Trophoblast cell (in vitro differentiated cells and primary cell): ENCODE measurements around the gene CYP27C1.

Experiments used
- DNase-seq, 2 donors: peaks; one replicate each; pipeline ENCODE4 v3.0.0-alpha.2; 2016
- H2AFZ ChIP-seq: 2 replicates; pipeline ENCODE4 v1.6.1; 2013; ENCODE audit warnings: low read length, moderate library complexity, mild to moderate bottlenecking; ENCODE audit not compliant: insufficient read depth, poor library complexity
- H2AK5ac ChIP-seq: 2 replicates; pipeline ENCODE4 v1.6.1; 2013; ENCODE audit warnings: mild to moderate bottlenecking, low read length
- H2BK120ac ChIP-seq: 2 replicates; pipeline ENCODE4 v1.6.1; 2013; ENCODE audit warnings: low read length, mild to moderate bottlenecking, moderate library complexity; ENCODE audit not compliant: insufficient read depth, poor library complexity
- H2BK12ac ChIP-seq: 2 replicates; pipeline ENCODE4 v1.6.1; 2013; ENCODE audit warnings: mild to moderate bottlenecking, low read length, moderate library complexity
- H2BK5ac ChIP-seq: 2 replicates; pipeline ENCODE4 v1.6.1; 2013; ENCODE audit warnings: low read length, low read depth, moderate library complexity, mild to moderate bottlenecking; ENCODE audit not compliant: poor library complexity
- H3K14ac ChIP-seq: 2 replicates; pipeline ENCODE4 v1.6.1; 2013; ENCODE audit warnings: mild to moderate bottlenecking, low read length
- H3K18ac ChIP-seq: 2 replicates; pipeline ENCODE4 v1.6.1; 2013; ENCODE audit warnings: mild to moderate bottlenecking, low read length
- H3K23ac ChIP-seq: 2 replicates; pipeline ENCODE4 v1.6.1; 2013; ENCODE audit warnings: low read length
- H3K27ac ChIP-seq: 2 replicates; pipeline ENCODE4 v1.5.1; 2013; ENCODE audit warnings: low read depth, mild to moderate bottlenecking, inconsistent platforms, low read length, moderate library complexity
- H3K27me3 ChIP-seq: 2 replicates; pipeline ENCODE4 v1.6.1; 2013; ENCODE audit warnings: inconsistent platforms, mild to moderate bottlenecking, low read length, moderate library complexity; ENCODE audit not compliant: insufficient read depth
- H3K36me3 ChIP-seq, 2 experiments: 1 replicate in 1 of 2; 2 replicates in 1 of 2; pipeline ENCODE4 v1.6.1; 2013; ENCODE audit warnings: low read length in 2 of 2, mild to moderate bottlenecking in 2 of 2, moderate library complexity in 1 of 2; ENCODE audit not compliant: insufficient read depth in 2 of 2, control insufficient read depth in 1 of 2
- H3K4ac ChIP-seq: 2 replicates; pipeline ENCODE4 v1.6.1; 2013; ENCODE audit warnings: low read depth, mild to moderate bottlenecking, low read length, moderate library complexity
- H3K4me1 ChIP-seq, 2 experiments: 1 replicate in 1 of 2; 2 replicates in 1 of 2; pipeline ENCODE4 v1.6.1; 2013; ENCODE audit warnings: low read length in 2 of 2, mild to moderate bottlenecking in 2 of 2, moderate library complexity in 1 of 2; ENCODE audit not compliant: insufficient read depth in 2 of 2, control insufficient read depth in 1 of 2
- H3K4me2 ChIP-seq: 2 replicates; pipeline ENCODE4 v1.6.1; 2013; ENCODE audit warnings: inconsistent platforms, mild to moderate bottlenecking, low read length, moderate library complexity
- H3K4me3 ChIP-seq: 2 replicates; pipeline ENCODE4 v1.5.1; 2013; ENCODE audit warnings: mild to moderate bottlenecking, low read depth, low read length, inconsistent platforms
- H3K79me1 ChIP-seq: one replicate; pipeline ENCODE4 v1.6.1; 2013; ENCODE audit warnings: low read length
- H3K79me2 ChIP-seq: 2 replicates; pipeline ENCODE4 v1.6.1; 2013; ENCODE audit warnings: low read length, mild to moderate bottlenecking; ENCODE audit not compliant: control insufficient read depth, insufficient read depth, poor library complexity
- H3K9ac ChIP-seq: 2 replicates; pipeline ENCODE4 v1.6.1; 2013; ENCODE audit warnings: mild to moderate bottlenecking, low read length
- H3K9me3 ChIP-seq: 2 replicates; pipeline ENCODE4 v1.6.1; 2013; ENCODE audit warnings: low read depth, mild to moderate bottlenecking, control low read depth, inconsistent platforms, low read length; ENCODE audit not compliant: insufficient read depth
- H4K12ac ChIP-seq: 2 replicates; pipeline ENCODE4 v1.6.1; 2013; ENCODE audit warnings: low read depth, mild to moderate bottlenecking, low read length, moderate library complexity
- H4K8ac ChIP-seq: 2 replicates; pipeline ENCODE4 v1.6.1; 2013; ENCODE audit warnings: low read depth, mild to moderate bottlenecking, low read length, moderate library complexity
- H4K91ac ChIP-seq: one replicate; pipeline ENCODE4 v1.6.1; 2013; ENCODE audit warnings: low read depth, mild to moderate bottlenecking, low read length, moderate library complexity
- WGBS: extraction: QIAGEN DNeasy Blood & Tissue Kit; methylation state at CpG from one replicate; pipeline ENCODE4 v1.1.7; 2013; ENCODE audit warnings: missing lambda C conversion rate; ENCODE audit not compliant: insufficient read length, insufficient coverage; ENCODE audit errors: extremely low coverage; 5-methylcytosine and 5-hydroxymethylcytosine counted together

CYP27C1 gene

DNA sequence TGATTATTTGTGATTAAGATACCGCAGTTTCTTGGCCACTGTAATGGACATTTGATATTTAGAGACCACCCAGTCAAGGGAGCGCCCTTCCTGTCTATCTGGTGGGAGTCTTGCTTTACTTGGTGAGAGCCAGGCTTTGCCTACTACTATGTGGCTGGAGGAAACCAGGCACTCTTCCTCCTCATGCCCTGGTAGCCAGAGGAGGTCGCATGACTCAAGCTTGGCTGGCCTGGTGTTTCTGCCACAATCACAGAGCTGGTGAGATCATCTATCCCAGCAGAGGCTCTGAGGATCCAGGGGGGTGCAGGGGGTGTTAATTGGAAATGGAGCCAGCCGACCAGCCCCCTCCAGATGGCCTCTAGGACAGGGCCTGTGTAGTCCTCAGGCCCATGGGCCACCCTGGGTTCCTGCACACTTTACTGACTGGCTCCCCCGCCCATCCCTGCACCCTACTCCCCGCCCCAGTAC is 66.4 kb downstream of the CYP27C1 start:
- Histone ChIP-seq H3K9ac (no peak overlapping the region), H3K4me2 (no peak overlapping the region), H2BK5ac (no peak overlapping the region), H2AK5ac (no peak overlapping the region), H4K12ac (no peak overlapping the region), H3K14ac (no peak overlapping the region), H3K4me1 (peaks cover 11 to 17% of the 10 kb centered on the region in 2 experiments), H3K27me3 (no peaks in the 10 kb centered on the region), H2BK12ac (no peak overlapping the region), H3K27ac (no peak overlapping the region), H3K4me3 (no peak overlapping the region), H3K23ac (no peak overlapping the region), H3K4ac (no peak overlapping the region), H2AFZ (no peak overlapping the region), H3K9me3 (no peaks in the 10 kb centered on the region), H3K18ac (no peak overlapping the region), H3K36me3 (no peaks in the 10 kb centered on the region), H4K8ac (no peak overlapping the region), H3K79me1 (no peaks in the 10 kb centered on the region), H3K79me2 (no peaks in the 10 kb centered on the region), H2BK120ac (no peak overlapping the region), H4K91ac (no peak overlapping the region)
- no peak for DNase-seq
- no CpG with 5 or more reads among the region's 6 CpGs for WGBS

DNA sequence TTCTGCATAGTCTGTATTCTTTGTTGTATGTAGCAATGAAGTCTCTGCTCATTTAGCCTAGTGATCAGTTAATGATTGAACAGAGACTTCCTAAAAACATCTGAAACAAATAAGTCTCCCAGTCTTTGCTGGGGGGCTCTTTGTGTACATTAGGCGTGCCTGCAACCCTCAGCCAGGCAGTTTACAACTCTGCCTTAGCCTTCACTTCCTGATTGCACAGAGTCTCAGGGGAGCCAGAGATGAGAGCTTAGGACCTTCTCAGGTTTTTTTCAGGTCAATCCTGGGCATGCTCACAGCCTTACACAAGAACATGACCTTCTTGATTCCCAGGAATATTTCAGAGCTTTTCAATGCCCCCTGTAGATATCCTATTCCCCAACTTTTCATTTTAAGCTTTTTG is 69.1 kb downstream of the CYP27C1 start:
- no peak overlapping the region for H3K9ac ChIP-seq
- H3K14ac ChIP-seq = no peak overlapping the region
- no peak overlapping the region for H3K18ac ChIP-seq
- H3K4me2 ChIP-seq = no peak overlapping the region
- H4K8ac ChIP-seq = no peak overlapping the region
- H3K79me2 ChIP-seq = no peaks in the 10 kb centered on the region
- H4K91ac ChIP-seq = no peak overlapping the region
- H3K23ac ChIP-seq = no peak overlapping the region
- H3K36me3 ChIP-seq = no peaks in the 10 kb centered on the region
- H3K4me1 ChIP-seq = peaks cover 6 to 10% of the 10 kb centered on the region in 2 experiments
- DNase-seq = no peak
- H2AFZ ChIP-seq = no peak overlapping the region
- no peak overlapping the region for H3K27ac ChIP-seq
- H2AK5ac ChIP-seq = no peak overlapping the region
- no peaks in the 10 kb centered on the region for H3K9me3 ChIP-seq
- H3K79me1 ChIP-seq = no peaks in the 10 kb centered on the region
- H2BK5ac ChIP-seq = no peak overlapping the region
- no peak overlapping the region for H2BK120ac ChIP-seq
- H4K12ac ChIP-seq = no peak overlapping the region
- no peak overlapping the region for H3K4ac ChIP-seq
- H3K27me3 ChIP-seq = no peaks in the 10 kb centered on the region
- no CpG with 5 or more reads among the region's 1 CpG for WGBS
- no peak overlapping the region for H3K4me3 ChIP-seq
- H2BK12ac ChIP-seq = no peak overlapping the region

DNA sequence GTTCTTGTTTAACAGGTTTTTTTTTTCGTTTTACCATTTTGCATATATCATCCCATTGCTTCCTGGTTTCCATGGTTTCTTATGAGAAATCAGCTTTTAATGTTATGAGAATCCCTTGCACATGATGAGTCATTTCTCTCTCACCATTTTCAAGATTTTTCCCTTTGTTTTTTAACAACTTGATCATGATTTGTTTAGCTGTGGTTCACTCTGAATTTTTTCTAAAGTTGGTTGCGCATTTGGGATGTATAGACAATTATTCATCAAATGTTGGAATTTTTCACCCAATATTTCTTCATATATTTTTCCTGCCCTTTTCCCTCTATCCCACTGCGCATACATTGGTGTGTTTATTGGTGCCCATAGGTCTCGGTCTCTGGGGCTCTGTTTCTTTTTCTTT is 70.7 kb downstream of the CYP27C1 start:
- Histone ChIP-seq H3K14ac (no peak overlapping the region), H2AK5ac (no peak overlapping the region), H3K4ac (no peak overlapping the region), H3K36me3 (no peaks in the 10 kb centered on the region), H3K4me3 (no peak overlapping the region), H3K4me1 (peaks cover 5 to 8% of the 10 kb centered on the region in 2 experiments), H3K18ac (no peak overlapping the region), H3K9me3 (no peaks in the 10 kb centered on the region), H2BK120ac (no peak overlapping the region), H4K12ac (no peak overlapping the region), H3K27me3 (no peaks in the 10 kb centered on the region), H2BK12ac (no peak overlapping the region), H2BK5ac (no peak overlapping the region), H4K91ac (no peak overlapping the region), H4K8ac (no peak overlapping the region), H3K4me2 (no peak overlapping the region), H3K27ac (no peak overlapping the region), H3K79me2 (no peaks in the 10 kb centered on the region), H3K79me1 (no peaks in the 10 kb centered on the region), H3K23ac (no peak overlapping the region), H2AFZ (no peak overlapping the region), H3K9ac (no peak overlapping the region)
- DNase-seq = peak in 1 of 2 donors; percentile 93
- WGBS = no CpG with 5 or more reads among the region's 4 CpGs

DNA sequence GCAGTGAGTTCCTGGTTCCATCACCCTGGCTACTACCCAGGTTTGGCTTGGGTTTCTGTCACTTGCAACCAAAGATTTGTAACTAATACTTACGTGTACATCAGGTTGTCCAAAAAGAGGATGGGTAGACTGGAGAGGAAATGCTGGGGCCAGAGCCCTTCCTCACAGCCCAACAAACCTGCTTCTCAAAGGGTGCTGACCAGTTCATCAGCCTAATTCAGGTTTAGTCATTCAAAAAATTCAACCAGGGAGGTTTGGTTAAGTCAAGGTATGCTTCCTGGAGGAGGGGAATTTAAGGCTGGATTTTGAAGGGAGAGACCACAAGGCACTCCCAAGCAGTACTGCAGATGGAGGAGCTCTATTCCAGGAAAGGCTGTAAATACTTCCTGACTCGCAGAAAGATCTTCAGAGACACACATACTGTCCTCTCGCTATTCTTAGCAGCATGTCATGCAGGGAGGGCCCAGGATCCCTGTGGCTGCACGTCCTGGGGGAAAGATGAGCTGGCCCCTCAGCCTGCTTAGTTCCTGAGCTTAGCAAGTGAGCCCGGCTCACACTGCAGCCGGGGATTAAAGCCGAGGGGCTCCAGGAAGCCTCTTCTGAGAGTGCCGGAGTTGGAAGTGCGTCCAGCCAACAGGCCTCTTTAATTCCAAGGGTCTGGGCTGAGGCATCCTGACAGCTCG is 73.1 kb downstream of the CYP27C1 start:
- Histone ChIP-seq H3K4ac (no peak overlapping the region), H4K12ac (no peak overlapping the region), H3K9me3 (no peaks in the 10 kb centered on the region), H3K27ac (no peak overlapping the region), H3K79me2 (no peaks in the 10 kb centered on the region), H3K36me3 (no peaks in the 10 kb centered on the region), H2BK5ac (no peak overlapping the region), H3K23ac (no peak overlapping the region), H3K4me2 (no peak overlapping the region), H3K79me1 (no peaks in the 10 kb centered on the region), H2BK12ac (no peak overlapping the region), H3K4me3 (no peak overlapping the region), H3K4me1 (no peaks in the 10 kb centered on the region), H4K91ac (no peak overlapping the region), H3K9ac (no peak overlapping the region), H2AFZ (no peak overlapping the region), H3K18ac (no peak overlapping the region), H3K27me3 (no peaks in the 10 kb centered on the region), H2BK120ac (no peak overlapping the region), H3K14ac (no peak overlapping the region), H2AK5ac (no peak overlapping the region), H4K8ac (no peak overlapping the region)
- DNase-seq = peak; percentile 17 to 57
- no CpG with 5 or more reads among the region's 10 CpGs for WGBS
